DLD1 (cell line): ENCODE data around the gene KIF11.
"Not testable (repeated sequence)": the region's sequence is repeated elsewhere in the genome, so short reads cannot be mapped to it uniquely, and the experiment has no call there.

Source experiments
- in situ Hi-C: cut with HindIII; loops from 2 replicates; pipeline ENCODE4 v1.10.0; 2017; ENCODE audit warnings: low sequenced_read_pairs

The KIF11 gene

DNA sequence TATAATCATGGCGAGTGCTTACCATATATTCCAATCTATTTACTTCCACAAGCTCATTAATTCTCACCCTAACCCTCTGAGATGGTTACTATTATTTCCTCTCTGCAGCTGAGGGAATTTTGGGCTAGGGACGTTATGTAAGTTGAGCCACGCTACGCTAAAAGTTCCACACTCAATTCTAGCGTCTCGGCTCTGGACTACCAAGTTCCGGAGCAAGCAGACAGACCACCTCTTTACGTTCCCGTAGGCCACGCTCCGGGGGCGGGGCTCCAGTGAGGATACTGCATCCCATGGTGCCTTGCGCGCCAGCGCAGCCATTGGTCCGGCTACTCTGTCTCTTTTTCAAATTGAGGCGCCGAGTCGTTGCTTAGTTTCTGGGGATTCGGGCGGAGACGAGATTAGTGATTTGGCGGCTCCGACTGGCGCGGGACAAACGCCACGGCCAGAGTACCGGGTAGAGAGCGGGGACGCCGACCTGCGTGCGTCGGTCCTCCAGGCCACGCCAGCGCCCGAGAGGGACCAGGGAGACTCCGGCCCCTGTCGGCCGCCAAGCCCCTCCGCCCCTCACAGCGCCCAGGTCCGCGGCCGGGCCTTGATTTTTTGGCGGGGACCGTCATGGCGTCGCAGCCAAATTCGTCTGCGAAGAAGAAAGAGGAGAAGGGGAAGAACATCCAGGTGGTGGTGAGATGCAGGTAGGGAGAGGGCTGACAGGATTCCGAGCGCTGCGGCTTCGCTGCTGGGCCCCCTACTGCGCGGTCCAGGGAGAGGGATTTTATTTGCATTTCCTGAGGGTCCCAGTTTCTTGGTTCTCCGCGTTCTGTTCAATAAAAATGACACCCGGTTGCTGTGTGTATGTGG is at the start of gene KIF11:
KIF11 (plus strand) TSS at position 370 of the 858 bp plus-strand sequence; CDS start at position 616, 246 bp downstream.
- in situ Hi-C loops: no loop called here

DNA sequence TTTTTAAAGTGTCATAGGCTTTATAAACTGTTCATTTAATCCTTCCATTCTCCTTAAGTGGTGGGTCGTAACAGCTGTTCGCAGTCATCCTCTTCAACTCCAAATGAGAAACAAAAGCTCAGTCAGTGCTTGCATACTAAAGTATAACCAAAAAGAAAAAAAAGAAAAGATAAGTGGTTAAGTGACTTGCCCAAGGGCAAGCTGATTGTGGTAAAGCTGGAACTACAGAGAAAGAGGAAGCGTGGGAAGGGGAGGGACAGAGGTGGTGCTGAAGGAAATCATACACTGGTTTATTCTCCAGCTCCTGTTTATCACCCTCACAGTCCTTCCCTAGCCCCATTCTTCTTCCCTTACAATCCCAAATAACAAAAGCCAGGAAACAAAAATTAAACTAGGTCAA is 48.6 kb upstream of the KIF11 start:
- in situ Hi-C loops: no loop called here

DNA sequence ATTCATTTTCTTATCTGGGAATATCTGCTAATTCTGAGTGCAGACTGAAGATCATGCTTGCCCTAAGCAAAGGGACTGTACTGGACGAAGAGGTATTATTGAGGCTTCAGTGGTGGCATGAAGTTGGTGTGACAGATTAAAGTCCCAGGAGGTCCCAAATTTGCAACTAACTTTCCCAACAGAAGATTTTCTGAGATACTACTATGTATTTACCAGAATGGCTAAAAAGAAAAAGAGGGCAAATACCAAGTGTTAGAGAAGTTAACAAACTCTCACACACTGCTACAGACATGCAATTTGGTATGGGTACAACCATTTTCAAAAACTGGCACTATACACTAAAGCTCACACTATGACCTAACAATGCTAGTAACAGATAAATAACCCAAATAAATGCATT is 47.4 kb upstream of the KIF11 start:
- in situ Hi-C loops: no loop called here

DNA sequence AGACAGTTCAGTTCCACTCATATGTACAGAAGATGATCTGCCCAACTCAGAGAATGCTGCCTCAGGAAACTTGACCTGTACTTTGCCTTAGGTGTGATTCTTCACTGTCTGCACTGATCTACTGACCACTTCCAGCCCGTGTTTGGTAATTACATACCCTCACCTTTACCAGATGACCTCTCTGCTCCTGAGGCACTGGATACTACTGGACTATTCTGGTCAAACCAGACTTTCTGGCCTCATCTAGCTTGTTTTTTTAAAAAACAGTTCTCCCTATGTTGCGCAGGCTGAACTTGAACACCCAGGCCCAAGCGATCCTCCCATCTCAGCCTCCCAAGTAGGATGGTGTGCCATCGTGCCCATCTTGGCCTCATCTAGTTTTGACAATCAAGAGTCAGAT is 45.3 kb upstream of the KIF11 start:
- in situ Hi-C loops: no loop called here

DNA sequence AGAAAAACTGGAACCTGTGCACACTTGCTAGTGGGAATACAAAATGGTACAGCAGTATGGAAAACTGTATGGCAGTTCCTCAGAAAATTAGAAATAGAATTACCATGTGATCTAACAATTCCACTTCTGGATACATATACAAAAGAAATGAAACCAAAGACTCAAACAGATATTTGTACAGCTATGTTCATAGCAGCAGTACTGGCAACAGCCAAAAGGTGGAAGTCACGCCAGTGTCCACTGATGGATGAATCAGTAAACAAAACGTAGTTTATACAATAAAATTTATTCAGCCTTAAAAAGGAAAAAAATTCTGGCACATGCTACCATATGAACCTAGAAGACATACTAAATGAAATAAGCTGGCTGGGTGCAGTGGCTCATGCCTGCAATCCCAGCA is 42.0 kb upstream of the KIF11 start:
- in situ Hi-C loops: no loop called here

DNA sequence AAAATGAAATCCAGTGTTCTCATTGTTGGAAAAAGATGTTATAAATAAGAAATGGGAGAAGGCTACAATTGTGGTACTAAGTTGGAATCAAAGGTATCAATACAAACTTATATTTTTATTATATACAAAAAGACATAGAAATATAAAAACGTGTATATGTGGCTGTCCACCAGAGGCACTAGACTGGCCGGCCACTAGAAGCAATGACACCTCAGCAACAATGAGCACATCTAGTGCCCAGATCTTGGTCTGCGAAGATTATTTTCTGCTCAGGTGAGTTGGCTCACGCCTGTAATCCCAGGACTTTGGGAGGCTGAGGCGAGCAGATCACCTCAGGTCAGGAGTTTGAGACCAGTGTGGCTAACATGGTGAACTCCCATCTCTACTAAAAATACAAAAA is 40.6 kb upstream of the KIF11 start:
- in situ Hi-C loops: no loop called here

DNA sequence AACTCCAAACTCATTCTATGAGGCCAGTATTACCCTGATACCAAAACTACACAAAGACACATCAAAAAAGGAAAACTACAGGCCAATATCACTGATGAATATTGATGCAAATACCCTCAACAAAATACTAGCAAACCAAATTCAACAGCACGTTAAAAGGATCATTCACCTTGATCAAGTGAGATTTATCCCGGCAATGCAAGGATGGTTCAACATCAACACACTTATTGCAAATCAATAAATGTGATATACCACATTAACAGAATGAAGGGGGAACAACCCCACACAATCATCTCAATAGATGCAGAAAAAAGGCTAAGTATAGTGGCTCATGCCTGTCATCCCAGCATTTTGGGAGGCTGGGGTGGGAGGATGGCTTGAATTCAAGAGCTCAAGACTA is 39.0 kb upstream of the KIF11 start:
- in situ Hi-C loops: no loop called here

DNA sequence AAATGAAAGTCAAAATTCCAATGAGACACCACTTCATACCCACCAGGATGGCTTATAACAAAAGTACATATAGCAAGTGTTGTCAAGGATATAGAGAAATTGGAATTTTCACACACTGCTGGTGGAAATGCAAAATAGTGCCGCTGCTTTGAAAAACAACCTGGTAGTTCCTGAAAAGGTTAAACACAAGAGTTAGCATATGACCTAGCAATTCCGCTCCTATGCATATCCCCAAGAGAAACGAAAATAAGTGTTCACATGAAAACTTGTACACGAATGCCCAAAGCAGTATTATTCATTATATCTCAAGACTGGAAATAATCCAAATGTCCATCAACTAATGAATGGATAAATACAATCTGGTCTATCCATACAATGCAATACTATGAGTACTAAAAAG is 33.9 kb upstream of the KIF11 start:
- in situ Hi-C loops: no loop called here

DNA sequence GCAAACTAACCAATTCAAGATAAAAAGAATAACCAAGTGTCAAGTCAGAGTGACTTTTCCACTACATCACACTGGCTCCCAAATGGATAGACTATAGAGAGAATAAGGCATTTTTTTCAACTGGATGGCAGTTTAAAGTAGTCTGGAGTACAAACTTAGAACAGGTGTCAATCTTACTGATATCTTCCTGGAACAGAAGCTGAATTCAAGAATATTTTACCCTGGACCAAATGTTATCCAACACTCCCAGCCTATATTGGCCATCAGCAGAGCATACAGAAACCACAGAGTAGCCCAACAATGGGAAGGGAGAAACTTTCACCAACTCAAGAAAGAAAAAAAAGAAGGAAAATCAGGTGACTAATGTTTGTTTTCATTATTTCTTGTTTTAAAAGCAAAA is 30.5 kb upstream of the KIF11 start:
- in situ Hi-C loops: no loop called here

DNA sequence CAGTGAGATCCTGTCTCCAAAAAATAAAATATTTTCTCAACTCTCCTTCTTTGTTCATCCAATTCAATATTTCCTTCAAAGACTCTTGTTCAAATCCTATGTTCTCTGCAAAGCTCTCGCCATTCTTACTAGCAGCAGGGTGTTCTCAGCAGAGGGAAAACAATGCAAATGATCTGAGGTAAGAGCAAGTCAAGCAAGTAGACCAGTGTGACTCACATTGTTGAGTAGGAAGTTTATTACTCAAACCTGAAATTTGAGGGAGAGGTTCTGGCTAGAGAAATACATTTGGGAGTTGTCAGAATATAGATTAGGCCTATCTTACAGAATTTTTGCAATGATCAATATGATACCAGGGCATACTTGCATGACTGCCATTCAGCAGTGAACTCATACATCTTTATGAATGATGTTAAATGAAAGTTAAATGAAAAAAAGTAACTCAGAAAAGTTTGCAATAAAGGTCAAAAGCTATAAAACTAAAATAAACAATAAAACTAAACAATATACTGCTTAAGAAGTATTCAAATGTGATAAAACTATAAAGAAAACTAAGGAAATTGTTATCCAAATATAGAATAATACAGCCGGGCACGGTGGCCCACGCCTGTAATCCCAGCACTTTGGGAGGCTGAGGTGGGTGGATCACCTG is 24.9 kb upstream of the KIF11 start:
- in situ Hi-C loops: no loop called here

DNA sequence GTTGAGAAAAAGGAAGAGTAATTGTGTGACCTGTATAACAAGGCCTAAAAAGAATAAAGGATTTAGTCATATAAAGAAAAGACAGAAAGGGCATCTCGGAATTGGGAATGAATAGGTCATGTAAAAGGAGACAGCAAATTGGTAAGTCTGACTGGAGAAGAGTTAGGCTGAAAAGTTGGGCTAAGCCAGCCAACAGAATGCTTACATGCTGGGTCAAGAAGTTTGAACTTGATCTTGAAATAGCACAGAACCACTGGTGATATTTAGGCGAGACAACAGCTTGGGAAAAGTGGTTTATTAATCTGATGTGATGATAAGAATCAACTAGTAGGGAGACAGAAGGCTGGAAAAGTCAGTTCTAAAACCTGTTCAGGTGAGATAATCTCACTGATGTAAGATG is 23.9 kb upstream of the KIF11 start:
- in situ Hi-C loops: no loop called here

DNA sequence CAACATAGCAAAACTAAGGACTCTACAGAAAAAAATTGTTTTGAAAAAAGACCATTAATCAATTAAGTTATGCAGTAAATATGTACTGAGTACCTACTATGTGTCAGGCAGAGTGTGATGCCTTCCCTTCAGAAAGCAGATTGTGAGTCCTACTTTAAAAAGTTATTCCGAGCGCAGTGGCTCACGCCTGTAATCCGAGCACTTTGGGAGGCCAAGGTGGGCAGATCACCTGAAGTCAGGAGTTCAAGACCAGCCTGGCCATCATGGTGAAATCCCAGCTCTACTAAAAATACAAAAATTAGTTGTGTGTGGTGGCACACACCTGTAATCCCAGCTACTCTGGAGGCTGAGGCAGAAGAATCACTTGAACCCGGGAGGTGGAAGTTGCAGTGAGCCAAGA is 23.3 kb upstream of the KIF11 start:
- in situ Hi-C loops: not testable (repeated sequence)

DNA sequence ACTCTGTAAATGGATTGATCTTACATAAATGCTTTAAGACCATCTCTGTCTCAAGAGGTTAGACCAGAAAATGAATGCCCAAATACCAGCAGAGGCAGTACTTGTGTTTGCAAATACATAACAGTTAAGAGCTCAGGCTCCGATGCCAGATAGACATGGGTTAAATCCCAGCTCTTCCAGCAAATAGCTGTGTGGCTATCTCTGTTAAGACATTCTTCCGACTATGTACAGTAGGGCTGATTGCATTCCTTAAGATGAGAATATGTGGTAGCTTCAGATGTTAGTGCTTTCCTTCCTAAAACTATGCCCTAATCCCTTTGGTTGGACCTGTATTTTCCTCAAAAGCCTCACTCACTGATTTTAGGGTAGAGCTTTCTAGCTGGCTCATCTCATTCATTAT is 21.3 kb upstream of the KIF11 start:
- in situ Hi-C loops: no loop called here

DNA sequence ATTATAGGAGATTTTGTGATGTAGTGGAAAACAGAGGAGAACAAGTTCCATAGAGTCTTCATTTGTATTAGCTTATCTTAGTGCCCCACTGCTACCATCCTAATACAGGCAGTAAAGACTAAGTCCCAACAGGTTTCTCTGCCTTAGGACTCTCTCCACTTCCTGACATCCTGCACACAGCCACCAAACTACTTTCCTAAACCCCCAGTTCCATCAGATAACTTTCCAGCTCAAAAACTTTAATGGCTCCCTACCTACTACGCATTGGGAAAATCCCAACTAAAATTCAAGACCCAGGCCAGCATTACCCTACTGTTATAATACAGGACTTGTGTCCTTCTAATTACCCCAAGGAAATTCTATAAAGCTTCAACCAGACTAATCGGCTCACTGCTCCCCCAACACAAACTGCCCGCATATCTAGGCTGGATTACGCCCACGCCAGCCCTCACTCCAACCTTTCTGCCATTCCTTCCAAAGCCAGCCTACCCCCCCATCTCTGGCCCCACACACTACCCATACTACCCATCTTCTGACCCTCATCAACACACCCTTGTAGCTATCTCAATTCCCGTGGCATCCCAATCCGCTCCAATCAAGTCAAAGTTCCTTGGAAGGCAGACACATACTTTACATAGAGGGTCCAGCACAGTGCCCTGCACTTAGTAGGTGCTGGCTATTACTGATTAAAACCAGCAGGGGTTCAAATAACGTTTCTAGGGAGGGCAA is 20.4 kb upstream of the KIF11 start:
- in situ Hi-C loops: no loop called here

DNA sequence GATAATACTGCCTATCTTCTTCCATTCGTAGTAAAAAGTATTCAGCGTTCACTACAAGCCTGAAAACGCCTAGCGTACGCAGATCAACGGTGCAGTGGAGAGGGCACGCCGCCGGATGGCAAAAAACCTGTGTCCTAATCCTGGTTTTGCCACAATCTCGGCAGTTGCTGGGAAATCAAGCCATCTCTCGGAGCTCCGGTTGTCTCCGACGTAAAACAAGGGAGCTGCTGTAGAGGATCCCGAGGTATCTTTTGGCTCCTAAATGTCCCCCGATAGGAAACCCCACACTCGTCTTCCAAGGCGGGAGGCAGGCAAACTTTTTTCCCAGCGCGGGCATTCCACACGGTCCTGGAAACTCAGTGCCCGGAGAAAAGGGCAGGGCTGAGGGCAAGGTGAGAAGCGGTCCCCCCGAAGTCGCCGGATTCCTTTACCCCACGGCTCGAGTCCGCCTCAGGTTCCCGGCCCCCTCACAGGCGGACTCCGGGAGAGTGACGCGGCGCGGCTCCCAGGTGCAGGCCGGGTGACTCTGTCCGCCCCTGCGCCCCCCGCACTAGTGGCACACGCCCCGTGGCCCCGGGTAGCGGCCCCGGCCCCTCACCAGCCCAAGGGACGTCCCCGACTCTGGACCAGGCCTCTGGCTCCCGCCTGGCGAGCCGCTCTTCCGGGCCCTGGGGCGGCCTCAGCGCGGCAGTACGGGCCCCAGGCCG is 19.7 kb upstream of the KIF11 start:
- in situ Hi-C loops: no loop called here

DNA sequence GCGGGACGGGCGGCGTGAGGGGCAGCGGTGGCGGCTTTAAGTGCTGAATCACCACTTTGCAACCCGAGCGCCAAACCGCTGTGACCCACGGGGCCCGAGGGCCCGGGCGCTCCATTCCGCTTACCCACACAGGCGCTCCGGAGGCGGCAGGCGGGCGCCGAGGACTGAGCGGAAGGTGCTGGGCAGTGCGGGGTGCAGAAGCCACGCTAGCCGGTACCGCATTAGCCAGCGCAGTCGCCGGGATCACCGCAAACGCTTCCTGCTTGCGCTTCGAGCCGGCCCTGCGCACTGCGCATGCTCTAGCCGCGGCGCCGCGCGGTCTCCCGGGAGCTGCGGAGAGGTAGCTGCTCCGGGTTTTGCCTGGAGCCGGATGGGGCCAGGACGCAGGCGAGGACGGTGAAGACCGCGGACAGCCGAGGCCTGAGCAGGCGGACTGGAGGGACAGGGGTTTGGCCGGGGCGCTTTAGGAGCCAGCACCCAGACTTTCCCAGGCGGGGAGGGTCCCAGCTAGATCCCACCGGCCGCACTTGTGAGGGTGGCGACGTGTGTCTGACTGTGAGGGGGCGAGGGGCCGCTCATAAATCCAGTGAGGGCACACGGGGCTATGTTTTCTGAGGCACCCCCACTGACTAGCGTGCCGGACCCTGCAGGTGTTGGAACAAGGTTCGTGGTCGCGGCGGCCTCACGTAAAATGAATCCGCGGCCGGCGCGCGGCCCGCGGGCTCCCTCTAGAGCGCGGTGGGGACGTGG is 19.0 kb upstream of the KIF11 start, which contains the start of gene IDE:
IDE (minus strand) TSS at position 296 of the 750 bp plus-strand sequence; CDS start at position 222, 74 bp downstream.
- in situ Hi-C loops: no loop called here

DNA sequence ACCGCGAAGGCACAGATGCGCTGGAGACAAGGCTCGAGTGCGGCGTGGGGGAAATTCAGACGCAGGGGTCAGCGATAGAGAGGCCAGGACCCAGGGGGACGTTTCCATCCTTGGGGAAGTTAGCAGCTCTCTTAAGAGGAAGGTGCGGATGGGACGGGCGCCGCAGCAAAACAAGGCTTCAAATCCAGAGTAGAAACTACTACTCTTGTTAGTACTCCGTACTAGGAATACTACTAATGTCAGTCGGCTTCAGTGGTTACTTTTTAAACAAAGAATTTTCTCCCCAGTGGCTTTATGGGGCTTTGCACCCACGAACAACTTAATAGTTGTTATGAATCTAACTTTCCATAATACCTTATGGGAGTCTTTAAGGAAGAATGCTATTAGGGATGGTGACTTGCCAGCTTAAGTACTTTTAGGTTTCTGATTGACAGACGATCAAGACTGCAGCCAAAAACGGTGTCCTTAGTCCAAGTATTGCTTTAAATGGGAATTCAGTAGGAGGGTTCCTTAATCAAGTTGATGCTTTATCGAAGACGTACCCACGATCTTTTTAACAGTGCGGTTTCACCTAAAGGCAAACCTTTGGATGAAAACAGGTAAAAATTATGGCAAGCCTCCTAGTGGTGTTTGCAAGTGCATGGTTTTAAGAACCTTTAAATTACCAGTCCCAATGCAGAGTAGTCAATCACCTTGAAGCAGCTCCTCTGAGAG is 18.2 kb upstream of the KIF11 start:
- in situ Hi-C loops: no loop called here

DNA sequence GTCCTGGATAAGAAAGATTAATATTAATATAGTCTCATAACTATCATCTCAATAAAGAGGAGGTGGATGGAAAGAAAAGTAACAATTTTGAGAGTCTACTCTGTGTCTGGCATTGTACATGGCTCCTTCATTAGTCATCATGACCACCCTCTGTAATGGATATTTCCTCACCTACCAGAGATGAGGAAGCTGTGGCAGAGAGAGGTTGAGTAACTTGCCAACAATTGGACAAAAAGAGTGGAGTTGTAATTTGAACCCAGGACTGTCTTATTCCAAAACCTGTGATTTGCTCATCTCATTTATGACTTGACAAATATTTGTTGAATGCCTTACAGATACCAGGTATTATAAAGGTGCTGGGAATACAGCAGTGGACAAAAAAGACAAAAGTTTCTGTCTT is 17.0 kb upstream of the KIF11 start:
- in situ Hi-C loops: no loop called here

DNA sequence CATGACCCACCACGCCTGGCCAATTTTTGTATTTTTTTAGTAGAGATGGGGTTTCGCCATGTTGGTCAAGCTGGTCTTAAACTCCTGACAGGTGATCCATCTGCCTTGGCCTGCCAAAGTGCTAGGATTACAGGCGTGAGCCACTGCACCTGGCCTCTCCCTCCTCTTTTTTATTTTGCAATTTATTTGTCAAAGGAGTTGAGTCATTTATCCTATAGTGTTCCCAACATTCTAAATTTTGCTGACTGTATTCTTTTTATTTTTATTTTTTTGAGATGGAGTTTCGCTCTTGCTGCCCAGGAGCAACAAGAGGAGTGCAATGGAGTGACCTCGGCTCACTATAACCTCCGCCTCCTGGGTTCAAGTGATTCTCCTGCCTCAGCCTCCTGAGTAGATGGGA is 10.6 kb upstream of the KIF11 start:
- in situ Hi-C loops: not testable (repeated sequence)
